HG03139 (cell line): Measurements from ENCODE around the gene THBS3.
"Not testable (repeated sequence)": the region's sequence is repeated elsewhere in the genome, so short reads cannot be mapped to it uniquely, and the experiment has no call there.

Experiments
- ATAC-seq: cut with Tn5 transposase; IDR thresholded peaks from one replicate; pipeline ENCODE4 v1.9.1; 2021; ENCODE audit not compliant: unreplicated experiment

THBS3 gene

GRCh38 chr1:155208541-155209311 lies 1.0 kb upstream of the THBS3 start, which contains the start of gene MTX1:
TSS of gene MTX1 (plus strand) at chr1:155208695. CDS start at chr1:155208805, 110 bp downstream.
- peak; percentile 70 for ATAC-seq

DNA sequence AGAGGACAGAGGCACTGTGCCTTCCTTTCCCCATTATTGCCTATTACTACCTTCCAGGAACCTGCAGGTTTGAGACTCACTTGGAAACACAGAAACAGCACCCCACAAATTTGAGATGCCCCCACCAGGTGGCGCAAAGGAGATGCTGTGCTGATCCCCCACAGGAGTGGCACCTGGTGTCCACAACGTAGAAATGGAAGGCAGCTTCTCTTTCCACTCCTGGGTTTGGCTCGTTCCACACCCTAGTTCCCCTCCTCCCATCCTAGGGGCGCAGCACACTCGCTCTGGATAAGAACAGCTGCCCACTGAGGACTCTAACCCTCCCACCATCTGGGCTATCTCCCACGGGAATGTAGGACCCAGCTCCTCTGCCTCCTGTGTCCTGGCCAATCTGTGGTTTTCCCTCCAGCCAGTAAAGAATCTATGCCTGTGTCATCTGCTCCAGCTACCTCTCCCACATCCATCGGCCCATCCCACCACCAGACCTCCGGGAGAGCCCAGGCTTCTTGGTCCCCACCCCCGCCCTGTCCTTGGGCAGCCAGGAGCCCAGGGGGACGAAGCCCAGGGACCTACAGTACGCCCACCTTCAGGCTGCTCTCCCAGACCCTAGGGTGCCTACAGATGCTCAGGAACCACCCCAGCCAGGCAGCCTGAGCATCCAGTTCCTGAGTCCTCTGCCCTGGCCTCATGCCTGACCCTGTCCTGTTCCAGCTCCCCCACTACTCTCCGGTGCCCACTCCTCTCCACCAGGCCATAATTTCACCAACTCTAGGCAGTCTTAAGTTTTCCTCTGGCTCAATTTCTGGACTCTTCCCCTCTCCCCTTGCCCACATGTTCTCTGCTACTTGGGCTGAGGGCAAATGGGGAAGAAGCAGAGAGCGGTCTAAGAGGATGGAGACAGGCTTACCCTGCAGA lies 549 bp downstream of the THBS3 start:
- ATAC-seq = no peak

DNA sequence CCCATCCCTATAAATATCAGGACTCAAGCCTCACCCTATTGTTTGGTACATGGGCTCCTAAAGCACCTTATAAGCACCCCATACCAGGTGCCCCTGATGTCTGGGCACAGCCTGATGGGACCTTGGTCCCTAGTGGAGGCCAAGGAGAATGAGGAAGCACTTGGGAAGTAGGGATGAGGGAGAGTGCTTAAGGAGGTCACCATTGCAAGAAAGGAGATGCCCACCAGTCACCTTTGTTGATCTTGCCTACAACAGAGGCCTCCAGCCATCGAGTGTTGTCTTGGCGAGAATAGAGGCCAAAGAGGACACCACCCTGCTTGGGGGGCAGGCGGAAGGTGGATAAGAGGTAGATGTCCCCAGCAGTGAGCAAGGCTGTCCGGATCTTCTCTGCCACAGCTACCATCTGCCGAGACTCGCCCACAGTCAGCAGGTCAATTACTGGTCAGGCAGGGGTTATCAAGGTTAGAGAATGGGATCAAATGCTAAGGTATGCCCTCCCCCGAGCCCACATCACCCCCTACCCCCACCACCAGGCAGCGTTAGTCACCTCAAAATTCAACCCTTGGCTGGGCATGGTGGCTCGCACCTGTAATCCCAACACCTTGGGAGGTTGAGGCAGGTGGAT lies 1.6 kb downstream of the THBS3 start:
- ATAC-seq = no peak

- no peak for ATAC-seq
These were observed 2.7 kb downstream of the THBS3 start for GRCh38 chr1:155205035-155205434.

DNA sequence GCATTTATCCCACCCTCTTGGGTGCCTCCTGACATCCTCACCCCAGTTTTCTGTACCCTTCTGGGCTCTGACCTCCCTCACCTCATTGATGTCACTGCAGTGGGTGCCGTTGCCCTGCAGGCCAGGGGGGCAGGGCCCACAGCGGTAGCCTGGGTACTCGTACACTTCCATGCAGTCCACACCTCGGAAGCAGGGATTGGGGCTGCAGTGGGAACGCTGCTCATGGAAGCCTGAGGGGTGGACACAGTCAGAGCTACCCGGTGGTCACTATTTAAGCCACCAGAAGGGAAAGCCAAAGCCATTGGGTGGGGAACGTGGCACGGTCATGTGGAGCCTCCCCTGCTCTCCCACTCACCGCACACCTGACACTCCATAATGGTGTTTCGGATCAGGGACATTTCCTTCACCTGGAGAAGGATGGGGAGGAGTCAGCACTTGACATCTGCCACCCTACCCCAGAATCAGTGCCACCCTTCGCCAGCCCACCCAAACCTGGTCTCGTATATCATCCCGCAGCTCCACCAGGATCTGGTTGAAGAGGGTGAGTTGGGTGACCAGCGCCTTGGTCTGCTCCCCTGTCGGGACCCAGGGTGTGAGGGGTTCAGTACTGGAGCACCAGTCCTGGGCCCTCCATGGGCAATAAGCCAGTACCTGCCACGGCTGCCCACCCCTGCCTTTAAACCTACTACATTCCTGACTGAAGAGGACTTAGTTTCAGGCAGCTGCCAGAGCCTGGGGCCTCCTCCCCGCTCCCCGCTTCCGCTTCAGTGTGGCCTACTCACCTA lies 4.8 kb downstream of the THBS3 start:
- ATAC-seq = no peak

DNA sequence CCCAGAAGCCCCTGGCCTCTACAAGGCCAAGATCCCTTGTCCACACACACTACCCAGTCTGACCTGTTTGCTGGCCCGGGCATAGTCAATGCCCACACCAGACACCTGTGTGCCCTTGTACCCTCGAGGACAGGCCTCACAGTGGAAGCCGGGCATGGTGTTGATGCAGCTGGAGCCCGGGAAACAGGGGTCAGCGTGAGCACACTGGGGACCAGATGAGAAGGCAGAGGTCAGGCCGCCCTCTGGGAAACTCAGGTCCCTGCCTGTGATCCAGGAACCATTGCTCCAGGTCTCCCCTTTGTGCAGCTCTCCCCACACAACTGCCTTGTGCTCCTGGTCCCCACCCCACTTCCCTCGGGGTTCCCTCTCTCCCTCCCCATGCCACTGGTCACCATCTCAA lies 5.5 kb downstream of the THBS3 start:
- ATAC-seq = no peak

DNA sequence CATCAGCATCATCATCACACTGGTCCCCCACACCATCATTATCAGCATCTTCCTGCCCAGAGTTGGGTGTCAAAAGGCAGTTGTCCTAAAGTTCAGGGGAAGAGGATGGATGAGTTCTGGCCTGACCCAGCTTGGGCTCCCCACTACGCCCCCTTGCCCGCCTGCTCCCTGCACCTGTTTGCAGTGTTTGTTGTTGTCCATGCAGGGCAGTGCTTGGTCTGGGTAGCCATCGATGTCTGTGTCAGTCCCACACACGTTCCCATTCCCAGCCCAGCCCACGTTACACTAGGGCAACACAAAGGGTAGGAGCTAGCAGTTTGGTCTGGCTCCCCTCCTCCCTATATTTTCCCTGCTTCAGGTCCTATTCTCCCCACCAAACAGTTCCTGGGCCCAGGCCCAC lies 6.8 kb downstream of the THBS3 start:
- no peak for ATAC-seq

DNA sequence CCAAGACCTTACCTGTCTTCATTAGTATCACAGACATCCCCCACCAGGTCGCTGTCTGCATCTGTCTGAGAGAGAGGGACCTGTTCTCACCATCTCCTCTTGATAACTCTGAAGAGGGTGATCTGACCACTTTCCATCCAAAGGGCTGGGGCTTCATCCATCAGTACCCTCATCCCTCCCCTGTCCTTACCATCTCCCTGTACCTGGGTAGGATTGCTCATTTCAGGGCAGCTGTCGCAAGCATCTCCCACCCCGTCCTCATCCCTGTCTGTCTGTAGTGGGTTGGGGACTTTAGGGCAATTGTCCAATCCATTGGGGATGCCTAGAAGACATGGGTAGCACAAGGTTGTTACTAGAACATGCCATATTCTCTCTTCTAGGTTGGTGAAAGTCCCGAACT lies 7.9 kb downstream of the THBS3 start:
- ATAC-seq = no peak

DNA sequence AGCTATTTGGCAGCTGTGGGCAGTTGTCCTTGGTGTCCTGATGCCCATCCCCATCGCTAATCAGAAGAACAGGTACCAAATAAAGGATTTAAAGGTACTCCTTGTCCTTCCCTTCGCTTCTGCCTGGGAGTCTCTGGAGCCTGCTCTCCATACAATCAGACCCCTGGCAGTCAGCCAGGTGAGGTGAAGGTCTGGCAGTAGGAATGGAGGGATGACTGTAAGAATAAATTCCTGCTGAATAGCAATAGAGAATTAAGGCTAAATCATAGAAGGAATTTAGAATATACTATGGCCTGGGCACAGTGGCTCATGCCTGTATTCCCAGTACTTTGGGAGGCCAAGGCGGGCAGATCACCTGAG lies 9.2 kb downstream of the THBS3 start:
- no peak for ATAC-seq

DNA sequence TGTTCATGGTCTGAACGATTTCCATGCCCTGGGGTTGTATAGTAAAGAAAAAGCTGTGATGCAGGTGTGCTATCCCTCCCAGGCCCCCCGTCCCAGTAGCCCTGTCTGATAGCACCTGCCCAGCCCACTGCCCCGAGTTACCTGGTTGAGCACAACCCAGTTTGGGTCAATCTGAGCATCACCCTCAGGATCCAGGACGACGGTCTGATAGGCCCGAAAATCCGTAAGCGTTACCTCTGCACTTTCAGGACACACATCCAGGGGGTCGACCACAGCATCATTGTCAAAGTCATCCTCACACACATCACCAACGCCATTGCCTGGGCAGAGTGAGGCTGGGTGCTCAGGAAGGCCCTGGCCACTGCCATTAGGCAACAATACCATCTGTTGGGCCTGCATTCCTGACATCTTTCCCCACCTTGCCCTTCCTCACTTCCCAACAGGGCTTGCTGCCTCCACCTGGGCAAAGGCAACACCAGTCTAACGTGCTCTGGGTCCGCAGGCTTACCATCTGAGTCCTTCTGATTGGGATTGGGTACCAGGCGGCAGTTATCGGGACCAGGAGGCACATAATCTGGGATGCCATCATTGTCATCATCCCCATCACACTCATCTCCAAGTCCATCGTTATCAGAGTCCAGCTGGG lies 9.7 kb downstream of the THBS3 start:
- no peak for ATAC-seq

DNA sequence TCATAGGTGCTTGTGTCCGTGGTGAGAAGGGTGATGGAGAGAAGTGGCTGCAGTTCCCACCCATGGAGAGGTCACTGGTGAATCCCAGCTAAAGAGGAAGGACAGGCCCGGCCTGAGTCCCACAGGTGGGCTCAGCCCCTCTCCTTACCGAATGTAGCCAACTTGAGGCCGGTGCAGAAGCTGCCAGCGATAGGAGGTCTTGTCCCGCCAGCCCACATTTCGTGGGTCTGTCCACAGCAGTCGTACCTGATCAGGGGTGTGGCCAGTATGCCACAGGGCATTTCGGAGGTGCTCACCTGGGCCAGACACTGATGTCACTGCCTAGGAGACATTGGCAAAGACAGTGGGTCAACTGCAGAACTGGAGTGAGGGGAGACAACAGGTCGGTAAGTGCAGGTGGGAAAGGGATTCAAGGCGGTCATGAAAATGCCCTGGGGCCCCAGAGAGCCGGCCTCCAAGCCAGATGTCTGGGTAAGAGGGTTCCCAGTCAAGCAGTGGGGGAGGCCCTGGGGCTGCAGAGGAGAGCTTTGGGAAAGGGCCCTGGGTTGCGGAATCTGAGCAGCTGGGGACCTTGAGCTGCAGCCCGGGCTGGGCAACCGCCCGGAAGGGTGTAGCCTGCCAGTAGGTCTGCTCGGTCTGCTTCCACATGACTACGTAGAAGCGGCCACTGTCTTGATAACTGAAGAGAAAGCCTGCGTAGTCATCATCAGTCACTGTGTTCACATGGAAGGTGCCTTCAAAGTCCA lies 10.6 kb downstream of the THBS3 start:
- ATAC-seq = no peak

DNA sequence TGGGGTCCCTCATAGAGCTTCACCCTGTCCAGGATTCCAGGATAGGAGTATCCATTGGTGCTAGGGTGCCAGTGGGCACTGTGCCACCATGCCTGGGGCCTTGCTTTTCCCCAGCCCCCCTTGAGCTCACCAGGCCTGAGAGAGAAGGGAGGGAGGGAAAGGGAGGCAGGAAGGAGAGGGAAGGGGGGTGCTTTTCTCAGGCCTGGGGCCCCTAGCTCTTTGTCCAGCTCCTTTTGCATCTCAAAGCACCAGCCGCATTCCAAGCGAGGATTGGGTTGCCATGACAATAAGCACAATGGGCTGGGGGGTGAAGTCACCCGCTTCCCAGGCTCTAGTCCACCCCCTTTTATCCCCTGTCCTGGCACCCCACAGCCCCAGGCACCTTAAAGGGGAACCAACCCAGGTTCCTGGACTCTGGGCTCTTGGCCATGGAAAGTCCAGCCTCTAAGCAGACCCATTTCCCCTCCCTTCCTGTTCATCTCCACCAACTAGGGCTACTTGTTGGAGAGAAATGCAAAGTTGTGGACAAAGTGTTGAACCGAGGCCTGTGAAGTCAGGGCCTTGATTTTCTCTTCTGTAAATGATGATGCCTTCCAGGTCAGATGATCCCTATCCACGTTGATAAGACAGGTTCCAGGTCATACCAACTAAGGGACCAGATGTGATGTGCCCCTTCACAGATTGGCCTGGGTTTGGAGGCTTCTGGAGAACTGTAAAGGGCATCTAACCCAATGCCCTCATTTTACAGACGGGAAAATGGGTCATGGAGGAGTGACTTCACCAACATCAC lies 11.4 kb downstream of the THBS3 start:
- no peak for ATAC-seq

DNA sequence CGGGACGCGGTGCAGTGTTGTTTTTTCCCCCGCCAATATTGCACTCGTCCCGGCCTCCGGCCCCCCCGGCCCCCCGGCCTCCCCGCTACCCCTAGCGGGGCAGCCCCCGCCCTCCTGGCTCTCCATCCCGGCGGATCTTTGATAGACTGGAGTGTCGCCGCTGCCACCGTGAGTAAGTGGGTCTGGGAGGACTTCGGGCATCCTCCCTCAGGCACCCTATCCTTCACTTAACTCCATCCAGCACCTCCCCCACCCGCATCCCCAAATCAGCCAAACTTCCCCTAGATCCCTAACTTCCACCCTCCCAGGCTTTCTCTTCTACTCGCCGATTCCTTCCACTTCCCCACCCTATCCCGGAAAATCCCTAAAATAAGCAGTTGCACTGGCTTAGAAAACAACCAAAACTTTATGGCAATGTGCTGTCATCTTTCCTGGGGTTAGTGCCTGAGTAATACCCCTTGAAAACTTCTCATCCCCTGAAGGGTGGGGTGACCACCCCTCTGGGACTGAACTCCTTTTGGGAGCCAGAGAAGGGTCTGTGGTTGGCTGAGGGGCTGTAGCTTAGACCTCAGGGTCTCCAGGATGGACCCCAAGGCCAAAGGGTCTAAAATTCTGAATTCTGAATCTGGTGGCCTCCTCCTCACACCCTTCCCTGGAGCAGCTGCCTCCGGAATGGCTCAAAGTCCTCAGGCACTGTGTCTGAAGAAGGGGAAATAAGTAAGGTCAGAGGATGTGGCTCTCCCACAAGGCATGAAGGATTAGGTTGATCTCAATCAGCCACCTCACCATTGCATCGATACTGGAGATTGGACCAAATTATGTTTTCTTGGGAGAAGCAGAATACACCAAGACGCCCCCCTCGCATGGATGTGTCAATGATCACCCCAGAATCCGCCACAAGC lies 12.2 kb downstream of the THBS3 start:
- no peak for ATAC-seq

DNA sequence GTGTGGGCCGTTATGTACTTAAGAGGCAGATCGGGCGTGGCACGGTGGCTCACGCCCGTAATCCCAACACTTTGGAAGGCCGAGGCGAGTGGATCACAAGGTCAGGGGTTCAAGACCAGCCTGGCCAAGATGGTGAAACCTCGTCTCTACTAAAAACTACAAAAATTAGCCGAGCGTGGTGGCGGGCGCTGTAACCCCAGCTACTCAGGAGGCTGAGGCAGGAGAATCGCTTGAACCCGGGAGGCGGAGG lies 13.8 kb downstream of the THBS3 start:
- ATAC-seq = not testable (repeated sequence)

- ATAC-seq = peak; percentile 57
These were observed 14.3 kb downstream of the THBS3 start for GRCh38 chr1:155193275-155193990.

DNA sequence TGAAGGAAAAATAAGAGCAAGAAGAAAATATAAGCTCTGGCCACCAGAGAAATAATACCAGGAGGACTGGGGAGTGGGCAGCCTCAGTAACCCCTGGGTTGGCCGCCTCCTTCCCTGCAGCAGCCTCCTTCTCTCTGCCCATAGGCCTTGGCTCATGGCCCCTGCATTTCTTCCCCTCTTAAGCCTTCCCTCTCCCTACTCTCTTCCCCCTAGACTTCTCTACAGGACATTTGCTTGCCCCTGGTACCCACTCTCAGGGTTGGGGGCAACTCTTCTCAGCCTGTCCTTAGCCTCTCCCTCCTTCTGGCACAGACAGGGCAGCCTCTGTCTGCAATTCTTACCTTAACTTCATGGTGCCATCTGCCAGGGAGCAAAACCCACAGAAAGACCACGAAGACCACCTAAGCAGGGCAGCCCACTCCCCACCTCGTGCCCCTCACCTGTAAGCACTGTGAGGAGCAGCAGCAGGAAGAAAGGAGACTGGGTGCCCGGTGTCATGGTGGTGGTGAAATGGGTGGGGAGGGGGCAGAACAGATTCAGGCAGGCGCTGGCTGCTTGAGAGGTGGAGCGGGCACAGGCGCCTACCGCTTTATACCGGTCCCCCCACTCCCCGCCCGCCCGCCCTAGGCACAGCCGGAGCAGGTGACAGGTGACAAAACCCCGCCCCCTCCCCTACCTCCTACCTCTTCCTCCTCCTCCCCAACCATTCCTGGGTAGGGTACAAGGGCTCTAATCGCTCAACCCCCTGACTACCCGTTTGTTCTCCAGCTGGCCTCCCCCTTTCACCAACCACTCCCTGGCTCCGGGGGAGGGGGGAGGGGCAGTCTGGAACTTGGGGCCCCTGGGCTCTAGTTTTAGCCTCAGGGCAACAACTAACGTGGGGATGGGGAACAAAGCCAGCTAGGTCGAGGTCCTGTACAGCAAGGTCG lies 15.1 kb downstream of the THBS3 start:
- no peak for ATAC-seq

DNA sequence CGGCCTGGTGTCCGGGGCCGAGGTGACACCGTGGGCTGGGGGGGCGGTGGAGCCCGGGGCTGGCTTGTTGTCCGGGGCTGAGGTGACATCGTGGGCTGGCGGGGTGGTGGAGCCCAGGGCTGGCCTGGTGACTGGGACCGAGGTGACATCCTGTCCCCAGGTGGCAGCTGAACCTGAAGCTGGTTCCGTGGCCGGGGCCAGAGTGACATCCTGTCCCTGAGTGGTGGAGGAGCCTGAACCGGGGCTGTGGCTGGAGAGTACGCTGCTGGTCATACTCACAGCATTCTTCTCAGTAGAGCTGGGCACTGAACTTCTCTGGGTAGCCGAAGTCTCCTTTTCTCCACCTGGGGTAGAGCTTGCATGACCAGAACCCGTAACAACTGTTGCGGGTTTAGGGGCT lies 15.8 kb downstream of the THBS3 start:
- ATAC-seq = no peak
